ENCODE results near the gene WFDC13. TPM values are rescaled to one million over a fixed set of nuclear protein-coding genes. Genes with fewer than 3 reads are reported as not detected.

The WFDC13 gene
- total and polyA plus RNA-seq, 2 of the 8 experiments (the other 6 are each of a cell fraction or from before 2014, with no cell fraction given) = not detected

- H4K91ac ChIP-seq (replicated peaks; ENCODE audit: insufficient read length, low read length) = no peak overlapping the region
- H3K27me3 ChIP-seq (replicated peaks in 1 of 4; ENCODE audit: control insufficient read depth in 3 of 4, extremely low read depth in 1 of 4, insufficient read depth in 3 of 4, low read length in 3 of 4) = no peaks in the 10 kb centered on the region
- H2AFZ ChIP-seq (ENCODE audit: low read length) = no peak overlapping the region
- no peak overlapping the region for H3K23ac ChIP-seq (ENCODE audit: insufficient read length)
- no peak for TF ChIP-seq RFX5 (IDR thresholded peaks at IDR 0.05; ENCODE audit: borderline replicate concordance, low read depth, low read length)
- TF ChIP-seq NRF1 (IDR thresholded peaks at IDR 0.05; ENCODE audit: low read depth, low read length) = no peak
- no peak for TF ChIP-seq CHD1 (IDR thresholded peaks at IDR 0.05; ENCODE audit: low read depth, low read length)
- TF ChIP-seq POLR2A (IDR thresholded peaks at IDR 0.05; ENCODE audit: control extremely low read depth in 1 of 2, low read depth in 2 of 2, low read length in 2 of 2) = no peak
- TF ChIP-seq CREB1 (IDR thresholded peaks at IDR 0.05) = no peak
- peaks cover 0 to 3% (median 0%) of the 10 kb centered on the region in 4 experiments; a peak in 1 of 8 replicates for H3K36me3 ChIP-seq (ENCODE audit: control insufficient read depth in 2 of 4, insufficient read depth in 4 of 4, low read length in 3 of 4)
- 87% methylated on average over 16 of the region's 23 CpGs; no CpG with 5 or more reads in 1 of the 2 experiments for WGBS, 2 experiments (ENCODE audit: extremely low coverage in 1 of 2, insufficient coverage in 1 of 2, insufficient read length in 1 of 2, insufficient replicate concordance in 2 of 2, low coverage in 1 of 2, low lambda C conversion rate in 2 of 2, missing lambda C conversion rate in 1 of 2)
- no peak overlapping the region for H2AK5ac ChIP-seq (ENCODE audit: low read depth, low read length)
- no peaks in the 10 kb centered on the region for H4K20me1 ChIP-seq (replicated peaks in 1 of 2; ENCODE audit: control insufficient read depth in 1 of 2, insufficient read depth in 2 of 2, low read length in 2 of 2)
- H3K79me1 ChIP-seq (ENCODE audit: low read depth, low read length) = no peaks in the 10 kb centered on the region
- H2BK120ac ChIP-seq (replicated peaks; ENCODE audit: low read depth, low read length) = no peak overlapping the region
- H3K18ac ChIP-seq (ENCODE audit: extremely low read depth, low read length) = no peak overlapping the region
- H3K79me2 ChIP-seq (ENCODE audit: control insufficient read depth in 1 of 2, insufficient read depth in 2 of 2, low read length in 2 of 2) = no peaks in the 10 kb centered on the region
- H3K4me1 ChIP-seq (replicated peaks in 1 of 4; ENCODE audit: control insufficient read depth in 3 of 4, insufficient read depth in 4 of 4, low read length in 3 of 4) = no peaks in the 10 kb centered on the region
- no peaks in the 10 kb centered on the region for H3K23me2 ChIP-seq (ENCODE audit: low read depth, low read length)
- H3K4me2 ChIP-seq (ENCODE audit: insufficient read depth in 1 of 2, low read depth in 2 of 2, low read length in 2 of 2) = no peak overlapping the region
- H3K4me3 ChIP-seq (ENCODE audit: extremely low read depth in 1 of 4, insufficient read depth in 2 of 4, low read depth in 3 of 4, low read length in 4 of 4) = no peak overlapping the region
- no peak overlapping the region for H3K4ac ChIP-seq (replicated peaks; ENCODE audit: insufficient read length, low read depth, low read length)
- H3K14ac ChIP-seq (ENCODE audit: insufficient read length) = no peak overlapping the region
- H4K5ac ChIP-seq (ENCODE audit: insufficient read length, low read depth, low read length) = no peak overlapping the region
- H2BK20ac ChIP-seq (ENCODE audit: low read length) = no peak overlapping the region
- no peak overlapping the region for H3K27ac ChIP-seq (ENCODE audit: low read depth, low read length)
- H2BK12ac ChIP-seq (ENCODE audit: low read depth, low read length) = no peak overlapping the region
- peaks cover 9 to 11% of the 10 kb centered on the region in 2 experiments; a peak in 3 of 4 replicates for H3K9me3 ChIP-seq (ENCODE audit: insufficient read depth in 2 of 2, low read depth in 1 of 2, low read length in 1 of 2)
- no peak overlapping the region for H2BK15ac ChIP-seq (ENCODE audit: low read length)
- no peak for DNase-seq (ENCODE audit: low read depth in 1 of 2, low spot score in 2 of 2)
- ChIA-PET CTCF (ENCODE audit: partially characterized antibody) (interaction anchor here (0.6 to 1.3 kb wide), 3 partner anchors 29 to 362 kb away, joined by 3 read pairs; no protein-coding TSS in a partner anchor), POLR2A (ENCODE audit: partially characterized antibody) (no interaction called here)
- no peak overlapping the region for H3K56ac ChIP-seq (replicated peaks; ENCODE audit: insufficient read length, low read depth, low read length)
- H2BK5ac ChIP-seq (ENCODE audit: low read depth, low read length) = no peak overlapping the region
- H4K8ac ChIP-seq (ENCODE audit: extremely low read depth, insufficient read depth, low read length) = no peak overlapping the region
- FAIRE-seq = no peak
- H3K9ac ChIP-seq (replicated peaks in 1 of 4; ENCODE audit: extremely low read depth in 1 of 4, low read depth in 3 of 4, low read length in 3 of 4) = no peak overlapping the region
Measured at GRCh38 chr20:45735988-45736387, 34.1 kb downstream of the WFDC13 start.

Measured in H1 (cell line).